ENCODE results near the gene DNMT3B. TPM values are rescaled to one million over a fixed set of nuclear protein-coding genes. Genes with fewer than 3 reads are reported as not detected.

Gene DNMT3B
- total and polyA plus RNA-seq, 5 experiments from 2014 or later = 0.08 to 0.82 (median 0.55) TPM; not detected in 1

DNA sequence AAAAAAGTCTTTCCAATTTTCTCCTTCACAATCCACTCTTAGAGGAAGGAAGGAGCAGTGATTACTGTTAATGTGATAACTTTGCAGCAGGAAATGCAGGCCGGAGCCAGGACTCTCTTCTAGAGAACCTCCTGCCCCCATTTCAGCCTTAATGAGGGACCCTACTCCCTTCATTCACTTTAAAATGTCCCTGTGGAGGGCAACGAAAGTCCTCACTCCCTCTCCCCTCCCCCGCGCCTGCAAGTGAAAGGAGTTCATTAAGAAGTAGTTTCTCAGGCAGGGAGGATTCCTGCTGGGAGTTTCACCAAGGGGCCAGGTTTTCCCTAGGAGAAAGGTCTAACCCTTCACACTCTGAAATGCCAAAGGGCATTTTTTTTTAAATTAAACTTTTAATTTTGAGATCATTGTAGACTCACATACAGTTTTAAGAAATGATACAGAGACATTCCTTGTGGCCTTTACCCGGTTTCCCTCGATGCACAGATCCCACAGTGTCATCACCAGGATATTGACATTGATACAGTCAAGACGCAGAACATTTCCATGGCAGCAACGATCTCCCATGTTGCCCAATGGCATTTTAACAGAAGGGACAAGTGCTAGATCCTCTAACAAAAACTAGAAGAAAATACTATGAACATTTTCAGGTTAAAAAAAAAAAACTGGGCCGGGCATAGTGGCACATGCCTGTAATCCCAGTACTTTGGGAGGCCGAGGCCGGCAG lies 12.1 kb upstream of the DNMT3B start:
- no peak overlapping the region for H3K27ac Mint-ChIP-seq
- POLR2A ChIA-PET = no interaction called here
- no peak for DNase-seq
- ATAC-seq = no peak
- H3K27me3 Mint-ChIP-seq = no peaks in the 10 kb centered on the region
- H3K4me1 Mint-ChIP-seq = no peaks in the 10 kb centered on the region
- H3K4me3 Mint-ChIP-seq = no peak overlapping the region
- no peaks in the 10 kb centered on the region for H3K9me3 Mint-ChIP-seq
- H3K36me3 Mint-ChIP-seq = no peaks in the 10 kb centered on the region

DNA sequence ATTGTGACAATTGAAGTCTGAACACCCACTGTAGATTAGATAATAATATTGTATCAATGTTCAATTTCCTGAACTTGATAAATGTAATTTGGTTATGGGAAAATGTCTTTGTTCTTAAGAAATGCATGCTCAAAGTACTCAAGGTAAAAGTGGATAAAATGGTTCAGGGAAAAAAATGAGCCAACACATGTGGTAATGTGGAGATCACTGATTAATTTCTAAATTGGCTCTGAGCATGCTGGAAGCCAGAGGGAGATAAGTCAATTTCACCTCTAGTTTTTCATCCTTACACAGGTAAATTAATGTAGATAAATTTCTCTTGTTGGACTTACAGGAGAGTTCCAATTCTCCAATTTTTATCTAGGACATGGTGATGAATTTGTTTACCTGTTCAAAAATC lies 10.9 kb upstream of the DNMT3B start:
- ATAC-seq = no peak

GRCh38 chr20:32751702-32752457 lies 10.3 kb upstream of the DNMT3B start:
- peak overlapping the region in 1 of 10 donors; percentile 5 for H3K27ac Mint-ChIP-seq
- no peaks in the 10 kb centered on the region for H3K36me3 Mint-ChIP-seq

More for the DNA sequence above, 10.9 kb upstream of the DNMT3B start:
- Mint-ChIP-seq H3K27me3 (no peaks in the 10 kb centered on the region), H3K4me1 (no peaks in the 10 kb centered on the region), H3K9me3 (no peaks in the 10 kb centered on the region), H3K4me3 (no peak overlapping the region), H3K36me3 (no peaks in the 10 kb centered on the region), H3K27ac (no peak overlapping the region)
- DNase-seq = no peak
- POLR2A ChIA-PET = no interaction called here

DNA sequence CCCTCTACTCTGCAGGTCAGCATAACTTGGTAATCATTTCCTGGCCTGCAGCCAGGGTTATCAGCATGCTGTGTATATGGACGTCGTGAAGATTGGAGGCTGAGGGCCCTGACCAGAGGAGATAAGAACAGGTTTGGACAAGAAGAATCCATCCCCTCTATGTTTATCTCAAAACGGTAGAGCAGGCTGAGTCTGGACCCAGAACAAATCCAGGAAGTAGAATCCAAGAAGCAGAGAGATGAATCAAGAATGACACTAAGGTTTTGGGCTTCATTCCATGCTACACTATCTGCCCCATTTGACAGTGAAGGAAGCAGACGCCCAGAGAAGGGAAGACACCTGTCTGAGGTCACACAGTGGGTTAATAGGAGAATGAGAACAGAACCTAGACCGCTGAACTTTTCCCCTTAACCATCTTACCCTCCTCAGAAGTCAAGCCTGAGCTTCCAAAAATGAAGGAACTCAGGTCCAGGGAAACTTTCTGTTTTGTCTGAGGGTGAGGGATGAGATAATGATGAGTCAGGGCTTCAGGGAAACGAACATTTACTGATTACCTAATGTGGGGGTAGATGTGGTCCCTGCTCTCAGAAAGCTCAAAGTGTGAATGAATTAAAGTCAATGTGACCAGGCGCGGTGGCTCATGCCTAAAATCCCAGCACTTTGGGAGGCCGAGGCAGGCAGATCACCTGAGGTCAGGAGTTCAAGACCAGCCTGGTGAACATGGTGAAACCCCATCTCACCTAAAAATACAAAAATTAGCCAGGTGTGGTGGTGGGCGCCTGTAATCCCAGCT lies 9.5 kb upstream of the DNMT3B start:
- Mint-ChIP-seq H3K27ac (peak overlapping the region in 1 of 10 donors; percentile 30), H3K9me3 (no peaks in the 10 kb centered on the region), H3K27me3 (no peaks in the 10 kb centered on the region), H3K4me1 (no peaks in the 10 kb centered on the region), H3K36me3 (no peaks in the 10 kb centered on the region), H3K4me3 (no peak overlapping the region)
- no peak for DNase-seq
- POLR2A ChIA-PET = no interaction called here
- ATAC-seq = no peak

More at GRCh38 chr20:32751702-32752457, 10.3 kb upstream of the DNMT3B start:
- Mint-ChIP-seq H3K4me3 (no peak overlapping the region), H3K9me3 (no peaks in the 10 kb centered on the region), H3K27me3 (no peaks in the 10 kb centered on the region), H3K4me1 (no peaks in the 10 kb centered on the region)
- POLR2A ChIA-PET = no interaction called here
- DNase-seq = no peak
- no peak for ATAC-seq

GRCh38 chr20:32753731-32754130 lies 8.5 kb upstream of the DNMT3B start:
- no peak for DNase-seq
- no peak for ATAC-seq
- H3K4me3 Mint-ChIP-seq = no peak overlapping the region
- POLR2A ChIA-PET = interaction anchor here (0.6 kb wide), 1 partner anchor 17 kb away, joined by 4 read pairs; no protein-coding TSS in a partner anchor
- H3K4me1 Mint-ChIP-seq = no peaks in the 10 kb centered on the region
- no peak overlapping the region for H3K27ac Mint-ChIP-seq
- no peaks in the 10 kb centered on the region for H3K27me3 Mint-ChIP-seq
- no peaks in the 10 kb centered on the region for H3K9me3 Mint-ChIP-seq
- no peaks in the 10 kb centered on the region for H3K36me3 Mint-ChIP-seq

DNA sequence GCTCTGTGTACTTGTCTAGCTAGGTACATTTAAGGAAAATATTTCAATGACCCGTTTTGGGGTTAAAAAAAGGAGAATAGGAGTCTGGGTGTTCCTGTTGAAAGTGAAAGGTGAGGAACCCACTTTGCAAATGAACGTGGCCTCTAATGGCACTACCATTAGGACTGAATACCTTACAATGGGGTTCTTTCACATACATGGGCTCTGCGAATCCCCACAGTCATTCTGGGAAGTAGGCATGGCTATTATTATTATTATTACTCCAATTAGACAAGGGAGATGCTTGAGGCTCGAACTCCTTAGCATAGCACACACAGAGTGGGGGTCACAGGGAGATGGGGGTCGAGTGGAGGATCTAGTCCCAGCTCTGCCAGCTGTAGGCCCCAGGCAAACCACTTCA lies 6.0 kb upstream of the DNMT3B start:
- ATAC-seq = no peak
- no peaks in the 10 kb centered on the region for H3K9me3 Mint-ChIP-seq
- no peak overlapping the region for H3K4me3 Mint-ChIP-seq
- H3K27ac Mint-ChIP-seq = no peak overlapping the region
- H3K4me1 Mint-ChIP-seq = peaks cover under 1 to 3% (median 1%) of the 10 kb centered on the region in 4 donors
- DNase-seq = no peak
- no peaks in the 10 kb centered on the region for H3K36me3 Mint-ChIP-seq
- H3K27me3 Mint-ChIP-seq = no peaks in the 10 kb centered on the region
- POLR2A ChIA-PET = no interaction called here

GRCh38 chr20:32761417-32761830 lies 761 bp upstream of the DNMT3B start:
- Mint-ChIP-seq H3K27ac (peak overlapping the region in 9 of 10 donors; percentile 26 to 85 (median 71)), H3K27me3 (no peaks in the 10 kb centered on the region), H3K9me3 (no peaks in the 10 kb centered on the region), H3K4me3 (peak overlapping the region; percentile 76 to 90 (median 84)), H3K36me3 (no peaks in the 10 kb centered on the region), H3K4me1 (peaks cover 11 to 24% (median 18%) of the 10 kb centered on the region in 4 donors)
- POLR2A ChIA-PET = no interaction called here
- no peak for DNase-seq
- ATAC-seq = no peak

GRCh38 chr20:32762754-32763201 lies 593 bp downstream of the DNMT3B start:
- Mint-ChIP-seq H3K27ac (peak overlapping the region; percentile 17 to 77 (median 62)), H3K27me3 (no peaks in the 10 kb centered on the region), H3K36me3 (no peaks in the 10 kb centered on the region), H3K4me3 (peak overlapping the region; percentile 82 to 94 (median 88)), H3K9me3 (no peaks in the 10 kb centered on the region), H3K4me1 (peaks cover 11 to 24% (median 18%) of the 10 kb centered on the region in 4 donors)
- peak; percentile 57 to 62 for ATAC-seq
- POLR2A ChIA-PET = interaction anchor here (0.6 to 2.9 kb wide), 6 partner anchors 8 to 1075 kb away, joined by 3 to 29 read pairs (median 4); partner anchors contain the start of genes C20orf203 and COMMD7
- DNase-seq = peak in 3 of 10 donors; percentile 34 to 52 (median 44)

GRCh38 chr20:32763202-32764004 lies 1.2 kb downstream of the DNMT3B start:
- POLR2A ChIA-PET = interaction anchor here (0.5 to 2.9 kb wide), 5 partner anchors 15 to 405 kb away, joined by 3 to 29 read pairs (median 5); partner anchors contain the start of genes C20orf203 and COMMD7
- peaks cover 11 to 24% (median 18%) of the 10 kb centered on the region in 4 donors for H3K4me1 Mint-ChIP-seq
- H3K9me3 Mint-ChIP-seq = no peaks in the 10 kb centered on the region
- peak overlapping the region; percentile 82 to 94 (median 88) for H3K4me3 Mint-ChIP-seq
- DNase-seq = peak in 2 of 10 donors; percentile 12 to 19
- no peaks in the 10 kb centered on the region for H3K27me3 Mint-ChIP-seq
- no peaks in the 10 kb centered on the region for H3K36me3 Mint-ChIP-seq
- H3K27ac Mint-ChIP-seq = peak overlapping the region in 3 of 10 donors; percentile 17 to 77 (median 75)
- ATAC-seq = peak; percentile 26 to 56

- ATAC-seq = no peak
- DNase-seq = no peak
- H3K36me3 Mint-ChIP-seq = no peaks in the 10 kb centered on the region
- H3K4me1 Mint-ChIP-seq = peaks cover 11 to 24% (median 19%) of the 10 kb centered on the region in 4 donors
- no peaks in the 10 kb centered on the region for H3K27me3 Mint-ChIP-seq
- H3K9me3 Mint-ChIP-seq = no peaks in the 10 kb centered on the region
- peak overlapping the region; percentile 36 to 94 (median 64) for H3K4me3 Mint-ChIP-seq
- POLR2A ChIA-PET = interaction anchor here (2.9 kb wide), 1 partner anchor 21 kb away, joined by 29 read pairs; the partner anchor contains the start of gene COMMD7
- H3K27ac Mint-ChIP-seq = peak overlapping the region in 7 of 10 donors; percentile 13 to 71 (median 41)
These were observed 2.1 kb downstream of the DNMT3B start for GRCh38 chr20:32764005-32764960.
